NCI-H748 treated with DMSO at 0.1 percent for 48 hours (cell line): ENCODE results near the gene ST8SIA5.

Source experiments
- DNase-seq: peaks from one replicate; lab custom pipeline; 2025; lab: John Stamatoyannopoulos, UW

Gene ST8SIA5

DNA sequence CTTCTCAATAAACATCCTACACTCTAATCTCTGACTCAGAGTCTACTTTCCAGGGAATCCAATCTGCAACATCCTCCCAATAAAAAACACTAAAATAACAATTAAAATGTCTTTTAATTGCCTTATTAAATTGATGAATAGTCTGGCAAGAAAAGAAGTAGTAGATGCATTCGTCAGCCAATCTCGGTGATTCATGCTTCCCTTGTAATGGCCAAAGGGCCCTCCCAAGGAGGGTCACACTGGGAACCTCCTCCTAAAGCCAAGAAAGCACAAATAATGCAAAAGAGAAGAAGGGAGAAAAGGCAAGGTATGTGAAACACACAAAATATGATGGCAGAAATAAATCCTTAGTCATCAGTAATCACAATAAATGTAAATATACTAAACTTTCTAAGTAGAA is 16.8 kb downstream of the ST8SIA5 start:
- no peak for DNase-seq

GRCh38 chr18:46738491-46738890 is 18.4 kb downstream of the ST8SIA5 start:
- no peak for DNase-seq

DNA sequence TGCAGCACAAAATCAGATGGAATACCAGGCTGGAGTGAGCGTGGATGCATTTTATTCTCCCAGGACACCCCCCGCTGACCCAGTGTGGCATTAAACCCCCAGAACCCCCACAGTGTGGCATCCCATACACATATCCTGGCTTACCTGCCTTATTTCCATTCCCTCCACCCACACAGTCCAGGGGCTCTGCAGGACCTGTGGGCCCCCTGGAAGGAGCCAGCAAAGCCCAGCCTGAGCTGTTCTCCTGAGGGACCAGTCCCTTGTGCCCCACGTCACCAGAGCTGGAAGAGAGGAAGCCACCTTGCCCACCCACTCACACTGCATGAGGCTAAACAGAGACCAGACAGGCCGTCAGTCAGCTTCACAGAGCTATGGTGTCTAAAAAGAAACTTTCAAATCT is 20.1 kb downstream of the ST8SIA5 start:
- DNase-seq, result no peak

- no peak for DNase-seq
Measured at GRCh38 chr18:46736135-46736534, 20.7 kb downstream of the ST8SIA5 start.

DNA sequence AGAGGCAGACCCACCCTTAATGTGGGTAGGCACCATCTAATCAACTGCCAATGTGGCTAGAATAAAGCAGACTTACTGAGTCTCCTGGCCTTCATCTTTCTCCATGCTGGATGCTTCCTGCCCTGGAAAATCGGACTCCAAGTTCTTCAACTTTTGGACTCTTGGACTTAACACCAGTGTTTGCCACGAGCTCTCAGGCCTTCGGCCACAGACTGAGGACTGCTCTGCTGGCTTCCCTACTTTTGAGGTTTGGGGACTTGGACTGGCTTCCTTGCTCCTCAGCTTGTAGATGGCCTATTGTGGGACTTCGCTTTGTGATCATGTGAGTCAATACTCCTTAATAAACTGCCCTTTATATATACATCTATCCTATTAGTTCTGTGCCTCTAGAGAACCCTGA is 21.9 kb downstream of the ST8SIA5 start:
- no peak for DNase-seq

GRCh38 chr18:46733872-46734271 is 23.0 kb downstream of the ST8SIA5 start:
- no peak for DNase-seq

- DNase-seq, result no peak
Measured at GRCh38 chr18:46732801-46733200, 24.1 kb downstream of the ST8SIA5 start.

GRCh38 chr18:46732201-46732600 is 24.7 kb downstream of the ST8SIA5 start:
- DNase-seq, result no peak

GRCh38 chr18:46731316-46731715 is 25.5 kb downstream of the ST8SIA5 start:
- DNase-seq, result no peak

DNA sequence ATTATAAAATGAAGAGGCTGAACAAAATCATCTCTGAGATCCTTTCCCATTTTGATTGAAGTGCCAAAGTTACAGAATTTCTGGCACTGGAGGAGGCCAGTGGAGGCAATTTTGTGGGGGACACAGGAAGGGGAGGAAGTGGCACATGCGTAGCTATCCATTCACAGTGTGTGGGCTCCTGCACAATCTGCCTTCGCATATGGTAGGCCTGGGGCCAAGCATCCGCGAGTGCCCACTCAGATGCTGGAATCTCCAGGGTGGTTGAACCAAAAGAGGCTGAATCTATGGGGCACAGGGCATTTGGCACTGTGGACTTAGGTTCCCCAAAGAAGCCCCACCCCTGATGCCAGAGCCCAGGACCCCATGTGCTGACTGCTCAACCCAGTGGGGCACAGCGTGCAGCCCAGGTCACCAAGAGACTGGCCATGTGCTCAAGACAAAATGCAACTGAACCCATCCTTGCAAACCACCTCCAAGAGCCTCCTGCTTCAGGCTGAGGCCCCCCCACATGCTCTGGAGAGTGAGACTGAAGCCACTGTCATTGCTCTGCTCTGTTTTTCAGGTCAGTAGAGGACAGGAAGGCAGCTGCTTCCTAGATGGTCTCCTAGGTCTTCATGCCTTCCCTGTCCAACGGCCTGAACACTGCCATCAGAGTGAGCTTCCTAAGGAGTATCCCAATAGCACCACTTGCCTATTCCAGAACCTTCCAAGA is 28.5 kb downstream of the ST8SIA5 start:
- DNase-seq, result no peak

DNA sequence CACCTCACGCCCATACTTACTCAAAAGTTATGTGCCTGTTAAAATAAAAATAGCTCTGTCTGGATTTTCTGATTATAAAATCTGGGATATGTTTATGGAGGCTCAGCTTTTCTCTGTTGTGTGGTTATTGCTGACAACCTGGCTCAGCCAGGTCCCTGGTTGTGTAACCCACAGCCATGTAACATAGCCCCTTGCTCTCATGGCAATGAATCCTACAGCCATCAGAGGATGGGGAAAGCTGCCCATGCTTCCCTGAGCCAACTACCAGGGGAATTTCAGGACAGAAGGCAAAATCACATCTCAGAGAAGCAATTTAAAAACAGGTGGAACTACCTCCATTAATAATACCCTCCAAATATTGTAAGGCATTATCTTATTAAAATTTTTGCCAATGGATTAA is 29.7 kb downstream of the ST8SIA5 start:
- no peak for DNase-seq

DNA sequence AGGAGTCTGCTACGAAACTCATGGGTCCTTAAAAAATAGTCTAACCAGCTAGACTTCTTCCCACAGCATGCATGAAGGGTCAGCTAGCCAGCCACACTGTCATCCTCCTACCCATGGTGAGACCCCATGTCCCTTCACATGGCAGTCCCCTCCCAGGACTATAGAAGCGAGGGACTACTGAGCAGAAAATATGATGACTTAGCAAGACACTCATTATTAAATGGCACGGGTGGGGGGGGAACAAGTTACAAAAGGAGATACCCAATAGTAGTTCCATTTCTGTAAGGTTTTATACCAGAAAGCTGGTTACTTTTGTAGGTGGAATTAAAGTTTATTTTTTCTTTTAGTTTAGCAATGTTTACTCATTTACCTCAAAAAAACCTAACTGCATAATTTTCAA is 31.5 kb downstream of the ST8SIA5 start:
- no peak for DNase-seq

DNA sequence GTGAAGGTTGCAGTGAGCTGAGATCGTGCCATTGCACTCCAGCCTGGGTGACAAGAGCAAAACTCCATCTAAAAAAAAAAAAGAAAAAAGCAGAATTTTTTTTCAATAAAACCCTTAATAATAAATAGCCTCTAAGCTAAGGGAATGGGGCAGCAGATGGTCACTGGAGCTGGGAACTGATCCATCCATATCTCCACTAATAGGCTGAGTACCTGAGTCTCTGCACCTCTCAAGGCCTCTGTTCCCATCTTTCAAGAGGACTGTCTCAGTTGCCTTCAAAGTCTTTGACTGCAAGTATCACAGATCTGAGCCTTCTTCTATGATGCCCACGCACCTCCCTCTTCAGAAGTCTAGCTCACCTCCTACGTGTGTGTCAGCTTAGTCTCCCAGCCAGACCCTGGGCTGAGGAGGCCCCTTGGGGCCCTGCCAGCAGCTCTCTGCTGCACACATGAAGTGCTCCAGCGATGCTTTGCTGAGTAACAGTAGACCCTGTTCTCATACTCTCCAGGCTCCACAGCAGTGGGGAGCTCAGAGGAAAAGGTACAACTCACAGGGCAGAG is 32.9 kb downstream of the ST8SIA5 start:
- DNase-seq, result no peak

DNA sequence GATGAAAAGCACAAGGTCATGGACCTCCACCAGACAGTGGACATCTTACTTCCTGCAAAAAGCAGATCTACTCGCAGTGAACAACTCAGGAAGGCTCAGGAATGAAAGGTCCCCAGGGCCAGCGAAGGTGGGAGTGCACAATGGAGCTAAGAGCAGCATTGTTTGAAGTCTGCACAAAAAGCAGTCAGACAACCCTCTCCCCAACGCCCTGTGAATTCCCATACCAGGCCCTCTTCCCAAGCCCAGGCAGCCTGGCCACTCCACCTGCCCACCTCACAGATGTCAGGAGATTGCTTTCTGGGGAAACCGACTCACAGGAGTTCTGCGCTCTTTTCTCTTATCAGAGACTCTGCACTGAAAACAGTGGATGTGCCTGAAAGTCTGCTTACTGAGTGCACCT is 34.8 kb downstream of the ST8SIA5 start:
- DNase-seq, result no peak

GRCh38 chr18:46721331-46721730 is 35.5 kb downstream of the ST8SIA5 start:
- no peak for DNase-seq

GRCh38 chr18:46720521-46720920 is 36.3 kb downstream of the ST8SIA5 start:
- no peak for DNase-seq

DNA sequence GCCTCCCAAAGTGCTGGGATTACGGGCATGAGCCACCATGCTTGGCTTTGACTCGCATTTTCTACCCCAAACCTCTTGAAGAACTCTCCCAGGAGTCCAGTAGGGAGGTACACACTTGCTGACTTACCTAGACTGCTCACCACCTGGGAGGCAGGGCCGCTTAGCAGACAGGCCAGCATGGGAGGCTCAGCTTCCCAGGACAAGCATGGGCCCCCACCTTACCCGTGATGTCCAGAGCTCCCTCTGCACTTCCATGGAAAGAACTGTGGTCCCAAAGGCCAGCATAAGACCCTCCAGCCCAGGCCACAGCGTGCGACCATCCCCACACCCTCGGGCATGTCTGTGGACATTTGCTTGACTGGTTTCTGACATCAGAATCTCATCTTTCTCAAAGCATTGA is 36.8 kb downstream of the ST8SIA5 start:
- DNase-seq, result no peak

GRCh38 chr18:46719388-46719787 is 37.5 kb downstream of the ST8SIA5 start:
- DNase-seq, result no peak

DNA sequence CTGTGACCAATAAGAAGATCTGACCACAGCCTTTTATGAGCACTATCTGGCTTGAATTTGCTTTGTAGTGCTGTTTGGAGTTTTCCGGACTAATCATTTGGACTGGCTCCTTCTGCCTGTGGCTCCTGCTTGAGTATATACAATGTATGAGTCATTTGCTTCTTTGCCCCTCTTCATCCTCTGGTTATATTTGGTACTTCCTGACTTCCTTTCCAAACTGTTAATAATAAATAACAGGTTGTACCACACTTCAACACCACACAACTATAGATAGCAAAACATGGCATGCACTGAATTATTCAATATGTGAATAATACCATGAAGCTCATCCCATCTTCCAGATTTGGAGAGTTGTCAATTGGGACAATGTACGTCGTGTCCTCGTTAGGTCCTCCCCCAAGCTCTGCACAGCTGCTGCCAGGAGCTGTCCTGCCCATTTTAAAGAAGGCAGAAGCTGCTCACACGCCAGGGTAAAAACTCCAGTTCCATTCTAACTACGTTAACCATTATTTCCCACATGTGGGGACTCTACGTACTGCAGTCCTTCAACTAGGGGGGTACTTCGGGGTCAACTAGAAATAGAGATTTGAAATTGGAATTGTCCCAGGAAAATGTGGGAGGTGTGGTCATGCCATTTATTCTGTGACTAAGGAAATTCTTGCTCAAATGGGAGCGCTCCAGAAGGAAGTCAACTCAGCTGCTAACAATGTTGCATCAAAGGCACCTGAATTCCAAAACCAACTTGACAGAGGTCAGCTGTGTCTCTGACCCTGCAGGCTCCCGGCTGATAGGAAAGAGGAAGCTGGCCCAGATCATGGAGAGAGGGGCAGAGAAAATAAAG is 38.1 kb downstream of the ST8SIA5 start:
- no peak for DNase-seq

GRCh38 chr18:46716827-46717226 is 40.0 kb downstream of the ST8SIA5 start:
- no peak for DNase-seq

- DNase-seq, result no peak
Measured at GRCh38 chr18:46716336-46716735, 40.5 kb downstream of the ST8SIA5 start.

- no peak for DNase-seq
Measured at GRCh38 chr18:46715062-46715461, 41.8 kb downstream of the ST8SIA5 start.

- no peak for DNase-seq
Measured at GRCh38 chr18:46712406-46712805, 44.4 kb downstream of the ST8SIA5 start.
